GM13977 (cell line): ENCODE data around the gene SKIDA1.
"Not testable (repeated sequence)": the region's sequence is repeated elsewhere in the genome, so short reads cannot be mapped to it uniquely, and the experiment has no call there.

Source experiments
- DNase-seq: peaks from one replicate; pipeline ENCODE4 v3.0.0; 2012; ENCODE audit warnings: low spot score
- in situ Hi-C: fragments of 300-500 bp; cut with MboI; formaldehyde crosslinking; loops from one replicate; pipeline ENCODE4 v1.12.0; 2022; ENCODE audit warnings: low sequenced_read_pairs, low pct_unique_long_range_greater_than_20kb, mixed read lengths, inconsistent platforms; ENCODE audit not compliant: unreplicated experiment
- TF ChIP-seq, protein P1 (sequence below): IDR thresholded peaks from 2 replicates; pipeline ENCODE4 v1.5.1; 2012; ENCODE audit warnings: mild to moderate bottlenecking, control low read depth; ENCODE audit not compliant: insufficient read depth; ENCODE audit errors: extremely low read depth, missing control alignments

Gene SKIDA1

DNA sequence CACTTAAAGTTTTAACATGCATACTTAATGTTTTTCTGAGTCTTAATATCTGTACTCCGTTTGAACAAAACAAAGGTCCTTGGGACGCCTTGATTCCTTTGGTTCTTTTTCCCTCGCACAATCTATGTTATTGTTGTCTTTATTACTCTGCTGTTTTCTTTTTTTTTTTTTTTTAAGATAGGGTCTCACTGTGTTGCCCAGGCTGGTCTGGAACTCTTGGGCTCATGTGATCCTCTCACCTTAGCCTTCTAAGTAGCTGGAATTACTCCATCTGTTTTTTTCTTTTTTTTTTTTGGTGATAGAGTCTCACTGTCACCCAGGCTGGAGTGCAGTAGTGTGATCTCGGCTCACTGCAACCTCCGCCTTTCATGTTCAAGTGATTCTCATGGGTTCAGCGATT lies 21.8 kb upstream of the SKIDA1 start:
- TF ChIP-seq, protein P1, sequence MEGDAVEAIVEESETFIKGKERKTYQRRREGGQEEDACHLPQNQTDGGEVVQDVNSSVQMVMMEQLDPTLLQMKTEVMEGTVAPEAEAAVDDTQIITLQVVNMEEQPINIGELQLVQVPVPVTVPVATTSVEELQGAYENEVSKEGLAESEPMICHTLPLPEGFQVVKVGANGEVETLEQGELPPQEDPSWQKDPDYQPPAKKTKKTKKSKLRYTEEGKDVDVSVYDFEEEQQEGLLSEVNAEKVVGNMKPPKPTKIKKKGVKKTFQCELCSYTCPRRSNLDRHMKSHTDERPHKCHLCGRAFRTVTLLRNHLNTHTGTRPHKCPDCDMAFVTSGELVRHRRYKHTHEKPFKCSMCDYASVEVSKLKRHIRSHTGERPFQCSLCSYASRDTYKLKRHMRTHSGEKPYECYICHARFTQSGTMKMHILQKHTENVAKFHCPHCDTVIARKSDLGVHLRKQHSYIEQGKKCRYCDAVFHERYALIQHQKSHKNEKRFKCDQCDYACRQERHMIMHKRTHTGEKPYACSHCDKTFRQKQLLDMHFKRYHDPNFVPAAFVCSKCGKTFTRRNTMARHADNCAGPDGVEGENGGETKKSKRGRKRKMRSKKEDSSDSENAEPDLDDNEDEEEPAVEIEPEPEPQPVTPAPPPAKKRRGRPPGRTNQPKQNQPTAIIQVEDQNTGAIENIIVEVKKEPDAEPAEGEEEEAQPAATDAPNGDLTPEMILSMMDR = no peak

DNA sequence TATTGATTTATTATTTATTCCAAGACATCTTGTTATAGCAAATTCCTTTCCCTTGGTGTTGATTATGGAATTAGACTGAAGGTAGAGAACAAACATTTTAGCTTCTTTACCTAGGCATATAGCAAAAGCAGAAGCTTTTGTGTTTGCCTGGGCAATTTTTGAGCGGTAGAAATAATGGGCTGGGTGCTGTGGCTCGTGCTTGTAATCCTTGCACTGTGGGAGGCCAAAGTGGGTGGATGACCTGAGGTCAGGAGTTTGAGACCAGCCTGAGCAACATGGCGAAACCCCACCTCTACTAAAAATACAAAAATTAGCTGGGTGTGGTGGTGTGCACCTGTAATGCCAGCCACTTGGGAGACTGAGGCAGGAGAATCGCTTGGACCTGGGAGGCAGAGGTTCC lies 15.2 kb upstream of the SKIDA1 start:
- in situ Hi-C loops, DNase-seq: not testable (repeated sequence)

More for the DNA sequence above, 21.8 kb upstream of the SKIDA1 start:
- in situ Hi-C loops = no loop called here
- no peak for DNase-seq

DNA sequence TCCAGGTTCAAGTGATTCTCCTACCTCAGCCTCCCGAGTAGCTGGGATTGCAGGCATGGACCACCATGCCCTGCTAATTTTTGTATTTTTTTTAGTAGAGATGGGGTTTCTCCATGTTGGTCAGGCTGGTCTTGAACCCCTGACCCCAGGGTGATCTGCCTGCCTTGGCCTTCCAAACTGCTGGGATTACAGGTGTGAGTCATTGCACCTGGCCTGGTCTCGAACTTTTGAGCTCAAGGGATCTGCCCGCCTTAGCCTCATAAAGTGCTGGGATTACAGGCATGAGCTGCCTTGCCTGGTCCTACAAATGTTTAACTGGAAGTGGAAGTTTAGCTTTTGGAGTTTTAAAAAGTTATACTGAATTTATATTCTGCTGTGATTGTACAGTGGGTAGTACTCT lies 11.4 kb upstream of the SKIDA1 start:
- in situ Hi-C loops = no loop called here
- no peak for DNase-seq
- TF ChIP-seq, protein P1 = no peak

DNA sequence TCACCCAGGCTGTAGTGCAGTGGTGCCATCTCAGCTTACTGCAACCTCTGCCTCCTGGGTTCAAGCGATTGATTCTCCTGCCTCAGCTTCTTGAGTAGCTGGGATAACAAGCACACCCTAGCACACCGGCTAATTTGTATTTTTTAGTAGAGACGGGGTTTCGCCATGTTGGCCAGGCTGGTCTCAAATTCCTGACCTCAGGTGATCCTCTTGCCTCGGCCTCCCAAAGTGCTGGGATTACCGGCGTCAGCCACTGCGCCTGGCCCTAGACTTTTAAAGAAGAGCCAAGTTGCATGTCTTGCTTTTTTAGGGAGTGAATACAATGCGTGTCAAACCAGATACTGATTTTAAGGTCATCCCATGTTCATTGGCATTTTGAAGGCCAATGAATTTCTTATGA lies 10.5 kb upstream of the SKIDA1 start:
- DNase-seq, in situ Hi-C loops: not testable (repeated sequence)

DNA sequence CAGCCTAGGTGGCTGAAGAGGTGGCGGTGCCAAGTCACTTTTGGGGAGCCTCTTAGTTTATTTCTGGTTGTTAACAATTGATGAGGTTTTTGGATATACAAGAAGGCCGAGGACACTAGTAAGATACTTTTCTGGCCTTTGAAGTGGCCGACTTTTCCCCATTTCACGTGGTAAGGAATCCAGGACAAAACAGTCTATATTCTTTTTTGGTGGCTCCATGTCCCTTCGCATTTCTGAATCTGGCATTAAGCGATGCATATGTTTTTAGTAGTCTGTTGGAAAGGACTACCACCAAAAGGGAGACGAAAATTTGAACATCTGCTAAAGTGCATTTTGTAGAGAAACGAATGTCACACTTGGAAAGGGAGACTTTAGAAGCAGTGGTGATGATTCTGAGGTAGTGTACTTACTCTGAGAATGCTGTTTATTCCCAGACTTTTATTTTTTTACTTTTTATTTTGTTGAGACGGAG lies 10.0 kb upstream of the SKIDA1 start:
- TF ChIP-seq, protein P1 = no peak
- DNase-seq = no peak
- in situ Hi-C loops = no loop called here

DNA sequence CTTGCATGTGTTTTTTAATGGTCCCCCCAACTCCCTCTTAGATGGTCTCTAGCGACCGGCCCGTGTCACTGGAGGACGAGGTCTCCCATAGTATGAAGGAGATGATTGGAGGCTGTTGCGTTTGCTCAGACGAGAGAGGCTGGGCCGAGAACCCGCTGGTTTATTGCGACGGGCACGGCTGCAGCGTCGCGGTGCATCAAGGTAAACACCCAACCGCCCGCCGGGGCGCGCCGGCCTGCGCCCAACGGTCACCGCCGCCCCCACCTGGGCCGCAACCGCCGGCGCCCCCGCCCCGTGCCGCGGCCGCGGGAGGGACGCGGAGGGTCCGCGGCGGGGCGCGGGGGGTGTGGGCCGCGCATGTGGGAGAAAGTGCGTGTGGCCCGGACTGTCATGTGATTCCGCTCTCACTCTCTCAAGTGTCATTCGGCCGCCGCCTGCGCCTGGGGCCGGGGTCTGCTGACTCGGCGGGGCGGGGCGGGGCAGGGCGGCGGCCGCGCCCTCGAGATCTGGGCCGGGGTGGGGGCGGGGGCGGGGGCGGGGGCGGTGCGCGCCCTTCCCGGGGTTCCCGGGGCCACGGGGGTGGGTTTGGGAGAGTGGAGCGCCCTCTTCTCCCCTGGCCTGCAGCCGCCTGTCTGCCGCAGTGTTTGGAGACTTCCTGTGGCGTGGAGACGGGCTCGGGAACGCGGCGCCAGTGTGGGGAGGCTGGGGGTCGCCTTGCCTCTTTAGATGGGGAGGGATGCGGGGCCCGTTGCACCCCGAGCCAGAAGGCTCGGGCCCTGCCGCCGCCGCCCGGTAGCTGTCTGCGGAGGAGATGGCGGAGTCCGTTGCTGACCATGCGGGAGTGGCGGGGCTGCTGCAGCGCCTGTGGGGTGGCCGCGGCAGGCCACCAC lies 9.4 kb upstream of the SKIDA1 start:
- peak; percentile 72 for DNase-seq
- TF ChIP-seq, protein P1 = peak; percentile 24
- in situ Hi-C loops = no loop called here

DNA sequence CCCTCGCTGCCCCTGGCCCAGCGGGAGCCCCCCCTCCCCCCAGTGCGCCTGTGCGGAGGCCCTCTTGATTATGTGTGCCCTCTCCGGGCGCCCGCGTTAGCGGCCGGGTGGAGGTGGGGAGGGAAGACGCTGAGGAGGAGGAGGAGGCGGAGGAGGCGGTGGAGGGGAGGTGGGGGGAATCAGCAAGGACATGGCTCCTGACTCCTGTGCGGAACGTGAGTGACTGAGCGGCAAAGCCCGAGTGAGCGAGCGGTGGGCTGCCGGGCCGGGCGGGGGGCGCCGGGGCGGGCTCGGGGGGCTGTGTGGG lies 8.8 kb upstream of the SKIDA1 start:
- DNase-seq = no peak
- in situ Hi-C loops = no loop called here
- TF ChIP-seq, protein P1 = no peak
